D721Med (cell line): ENCODE data around the gene MGAT5.

Source experiments
- DNase-seq: peaks from one replicate; pipeline ENCODE4 v3.0.0; 2011; ENCODE audit warnings: low spot score; ENCODE audit not compliant: insufficient read length
- FAIRE-seq: peaks from 2 replicates; lab custom pipeline; 2011; peaks lifted over from hg19 to GRCh38; lab: Jason Lieb, UNC
- TF ChIP-seq, protein P1 (sequence below): IDR thresholded peaks from 2 replicates; pipeline ENCODE4 v1.5.1; 2012; ENCODE audit warnings: mild to moderate bottlenecking, control low read depth; ENCODE audit not compliant: insufficient read depth; ENCODE audit errors: missing control alignments

Gene MGAT5

DNA sequence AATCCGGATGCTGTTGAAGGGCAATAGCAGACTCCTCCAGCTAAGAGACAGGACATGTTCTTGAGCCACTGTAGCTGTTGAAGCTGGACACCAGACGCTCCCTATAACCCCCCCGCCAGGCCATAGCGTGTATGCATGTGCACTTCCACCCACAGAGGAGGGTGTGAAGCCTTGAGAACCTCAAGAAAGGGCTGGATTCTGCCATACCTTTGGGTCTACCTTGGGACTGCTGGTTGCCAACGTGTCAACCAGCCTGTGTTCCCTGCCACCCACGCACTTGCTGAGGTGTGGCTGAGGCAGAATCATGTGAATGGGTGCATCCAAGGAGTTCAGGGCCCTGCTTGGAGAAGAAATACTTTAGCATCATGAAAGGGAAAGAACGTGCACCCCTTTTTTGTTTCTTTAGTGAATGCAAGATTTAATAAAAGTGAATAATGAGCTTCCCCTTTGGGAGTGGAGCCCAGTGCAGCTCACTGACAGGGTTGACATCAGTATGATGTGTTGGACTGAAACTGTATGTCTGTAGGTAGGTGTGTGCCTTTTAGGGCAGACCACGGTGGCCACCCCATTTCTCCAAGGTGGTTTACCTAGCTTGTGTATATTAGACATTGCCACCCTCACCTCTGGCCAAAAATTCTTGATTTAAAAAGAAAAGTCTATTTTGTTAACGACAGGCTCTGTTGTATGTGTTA, 198.3 kb downstream of the MGAT5 start:
- DNase-seq (no peak), FAIRE-seq (no peak)
- TF ChIP-seq, protein P1, sequence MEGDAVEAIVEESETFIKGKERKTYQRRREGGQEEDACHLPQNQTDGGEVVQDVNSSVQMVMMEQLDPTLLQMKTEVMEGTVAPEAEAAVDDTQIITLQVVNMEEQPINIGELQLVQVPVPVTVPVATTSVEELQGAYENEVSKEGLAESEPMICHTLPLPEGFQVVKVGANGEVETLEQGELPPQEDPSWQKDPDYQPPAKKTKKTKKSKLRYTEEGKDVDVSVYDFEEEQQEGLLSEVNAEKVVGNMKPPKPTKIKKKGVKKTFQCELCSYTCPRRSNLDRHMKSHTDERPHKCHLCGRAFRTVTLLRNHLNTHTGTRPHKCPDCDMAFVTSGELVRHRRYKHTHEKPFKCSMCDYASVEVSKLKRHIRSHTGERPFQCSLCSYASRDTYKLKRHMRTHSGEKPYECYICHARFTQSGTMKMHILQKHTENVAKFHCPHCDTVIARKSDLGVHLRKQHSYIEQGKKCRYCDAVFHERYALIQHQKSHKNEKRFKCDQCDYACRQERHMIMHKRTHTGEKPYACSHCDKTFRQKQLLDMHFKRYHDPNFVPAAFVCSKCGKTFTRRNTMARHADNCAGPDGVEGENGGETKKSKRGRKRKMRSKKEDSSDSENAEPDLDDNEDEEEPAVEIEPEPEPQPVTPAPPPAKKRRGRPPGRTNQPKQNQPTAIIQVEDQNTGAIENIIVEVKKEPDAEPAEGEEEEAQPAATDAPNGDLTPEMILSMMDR = no peak

DNA sequence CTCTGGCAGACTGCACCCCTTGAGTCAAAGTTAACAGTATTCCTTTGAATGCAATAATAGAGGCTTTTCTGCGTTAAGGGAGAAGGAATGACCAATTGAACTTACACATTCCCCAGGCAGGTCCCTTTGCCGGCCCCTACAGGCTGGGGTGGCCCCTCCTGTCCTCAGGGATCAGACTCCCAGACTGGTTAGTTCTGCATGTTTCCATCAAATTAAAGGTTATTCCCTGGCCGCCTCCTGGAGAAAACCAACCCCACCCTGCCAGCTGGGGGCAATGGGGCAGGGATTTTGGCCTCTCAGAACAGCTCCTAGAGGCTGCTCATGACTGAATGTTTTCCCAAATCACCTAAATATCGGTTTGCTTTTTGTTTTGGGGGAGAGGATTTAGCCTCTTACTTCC, 199.6 kb downstream of the MGAT5 start:
- TF ChIP-seq, protein P1 = no peak
- FAIRE-seq (no peak), DNase-seq (no peak)

DNA sequence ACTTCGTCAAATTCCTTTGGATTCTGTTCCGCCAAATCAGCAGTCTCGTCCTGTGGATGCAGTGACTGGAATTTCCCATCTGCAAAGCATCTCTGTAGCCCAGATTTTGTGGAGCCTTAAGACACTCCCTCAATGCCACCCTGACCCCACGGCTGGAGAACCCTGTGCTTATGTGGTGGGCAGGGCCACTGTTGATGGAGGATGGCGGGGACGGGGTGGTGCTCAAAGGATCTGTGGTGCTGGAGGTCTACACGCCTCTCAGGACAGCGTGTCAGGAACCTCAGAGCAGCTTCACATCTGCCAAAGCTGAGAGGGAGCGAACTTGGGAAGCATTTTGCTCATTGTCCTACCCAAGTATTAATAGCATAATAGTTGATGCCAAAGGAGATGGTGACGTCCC, 200.1 kb downstream of the MGAT5 start:
- FAIRE-seq (no peak), DNase-seq (no peak)
- TF ChIP-seq, protein P1 = no peak

DNA sequence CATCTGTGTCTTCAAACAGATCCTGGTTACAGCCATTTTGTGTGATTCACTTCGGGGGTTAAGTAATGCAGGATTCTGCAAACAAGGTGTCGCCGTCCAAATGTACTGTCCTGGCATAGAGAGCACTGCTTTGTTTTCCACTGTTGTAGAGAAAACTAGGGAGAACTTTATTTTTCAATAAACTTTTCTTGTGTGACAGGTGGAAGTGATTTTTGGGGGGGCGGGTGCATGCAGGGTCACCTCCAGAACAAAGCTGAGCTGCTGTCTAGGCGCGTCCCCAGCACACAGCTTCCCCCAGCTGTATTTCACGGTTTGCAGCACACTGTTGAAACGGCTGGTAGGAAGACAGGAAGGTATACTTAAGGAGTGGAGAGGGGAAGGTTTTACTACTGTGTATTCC, 200.6 kb downstream of the MGAT5 start:
- FAIRE-seq = no peak
- DNase-seq = no peak
- TF ChIP-seq, protein P1 = no peak

DNA sequence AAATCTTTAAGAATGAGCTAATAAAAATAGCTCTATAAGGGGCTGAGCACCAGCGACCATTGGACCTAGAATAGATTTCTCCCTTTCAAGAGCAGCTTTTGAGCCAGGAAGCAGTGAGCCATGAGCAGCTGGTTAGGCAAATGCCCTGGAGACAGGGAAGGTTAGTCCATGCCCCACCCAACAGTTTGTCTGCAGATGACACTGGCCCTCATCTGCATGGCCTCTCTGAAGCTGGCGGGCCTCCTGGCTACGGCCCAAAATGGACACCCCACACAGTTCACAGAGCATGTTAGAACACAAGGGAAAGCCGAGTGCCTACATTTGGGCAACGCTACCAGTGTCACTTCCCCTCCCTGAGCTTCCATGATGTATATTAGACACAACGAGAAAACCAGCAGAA, 201.1 kb downstream of the MGAT5 start:
- no peak for DNase-seq
- TF ChIP-seq, protein P1 = no peak
- FAIRE-seq = no peak

DNA sequence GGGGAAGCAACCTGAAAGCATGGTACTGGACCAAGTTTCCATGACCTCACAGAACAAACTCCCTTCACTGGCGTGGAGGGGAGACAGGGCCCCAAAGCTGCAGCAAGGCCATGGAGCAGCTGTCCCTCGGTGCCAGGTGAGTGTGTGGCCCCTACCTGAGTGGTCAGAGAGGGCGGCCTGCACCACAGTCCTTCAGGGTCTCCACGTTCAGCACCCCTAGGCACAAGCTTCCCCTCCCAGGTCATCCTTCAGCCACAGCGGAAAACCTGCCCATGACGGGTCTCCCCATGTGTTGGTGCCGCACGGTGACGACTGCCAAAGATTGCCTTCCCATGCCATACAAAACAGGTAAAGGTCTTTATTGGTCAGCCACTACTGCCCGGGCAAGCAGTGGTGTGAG, 201.6 kb downstream of the MGAT5 start:
- FAIRE-seq (no peak), DNase-seq (no peak)
- TF ChIP-seq, protein P1 = no peak

DNA sequence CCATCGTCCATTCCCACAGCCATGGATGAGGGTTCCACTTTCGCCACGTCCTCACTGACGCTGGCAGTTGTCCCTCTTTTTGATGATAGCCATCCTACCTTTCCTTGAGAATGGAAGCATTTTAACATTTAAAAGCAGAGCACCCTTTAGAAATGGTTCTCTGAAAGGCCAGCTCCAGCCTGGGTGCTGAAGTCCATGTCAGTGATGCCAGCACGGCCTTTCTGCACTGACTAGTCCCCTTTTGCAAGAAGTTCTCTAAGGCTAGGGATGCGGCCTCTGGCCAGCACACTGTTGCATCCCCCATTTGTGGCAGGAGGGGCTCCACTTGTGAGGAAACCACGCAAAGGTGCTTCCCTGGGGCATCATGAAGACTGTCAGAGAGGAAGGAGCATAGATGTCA, 203.5 kb downstream of the MGAT5 start:
- FAIRE-seq (no peak), DNase-seq (no peak)
- TF ChIP-seq, protein P1 = no peak
